Measurements from ENCODE around the gene NCKAP5.

Gene NCKAP5

GRCh38 chr2:132676999-132677398, 891.3 kb downstream of the NCKAP5 start:
- in situ Hi-C loops (cut with HindIII; ENCODE audit: low sequenced_read_pairs): no loop called here
- TF ChIP-seq CTCF (IDR thresholded peaks at IDR 0.05; ENCODE audit: low read depth, low read length, missing control alignments): no peak
- DNase-seq (ENCODE audit: low read depth): no peak
- H3K4me3 ChIP-seq (ENCODE audit: low read depth, low read length): no peak overlapping the region

GRCh38 chr2:132671151-132671835, 897.0 kb downstream of the NCKAP5 start:
- peak; percentile 86 for DNase-seq (ENCODE audit: low read depth)
- in situ Hi-C loops (cut with HindIII; ENCODE audit: low sequenced_read_pairs): no loop called here
- no peak for TF ChIP-seq CTCF (IDR thresholded peaks at IDR 0.05; ENCODE audit: low read depth, low read length, missing control alignments)
- peak overlapping the region; percentile 80 for H3K4me3 ChIP-seq (ENCODE audit: low read depth, low read length)

- no peak for DNase-seq (ENCODE audit: low read depth)
- TF ChIP-seq CTCF (IDR thresholded peaks at IDR 0.05; ENCODE audit: low read depth, low read length, missing control alignments): no peak
- in situ Hi-C loops (cut with HindIII; ENCODE audit: low sequenced_read_pairs): no loop called here
- peak overlapping the region; percentile 80 for H3K4me3 ChIP-seq (ENCODE audit: low read depth, low read length)
These were observed 897.6 kb downstream of the NCKAP5 start for GRCh38 chr2:132670496-132671150.

- in situ Hi-C loops (cut with HindIII; ENCODE audit: low sequenced_read_pairs): no loop called here
- no peak for TF ChIP-seq CTCF (IDR thresholded peaks at IDR 0.05; ENCODE audit: low read depth, low read length, missing control alignments)
- H3K4me3 ChIP-seq (ENCODE audit: low read depth, low read length): peak within 1 kb of the TSS; percentile 80
- DNase-seq (ENCODE audit: low read depth): no peak
These were observed 898.3 kb downstream of the NCKAP5 start, which contains the start of gene LYPD1 for GRCh38 chr2:132669908-132670495. TSS of gene LYPD1 (minus strand) at chr2:132670205. CDS start at chr2:132669932, 273 bp downstream.

- in situ Hi-C loops (cut with HindIII; ENCODE audit: low sequenced_read_pairs): no loop called here
- peak; percentile 31 for TF ChIP-seq CTCF (IDR thresholded peaks at IDR 0.05; ENCODE audit: low read depth, low read length, missing control alignments)
- peak overlapping the region; percentile 80 for H3K4me3 ChIP-seq (ENCODE audit: low read depth, low read length)
- DNase-seq (ENCODE audit: low read depth): no peak
These were observed 899.0 kb downstream of the NCKAP5 start for GRCh38 chr2:132668987-132669907.
